GM18868 (cell line): Measurements from ENCODE around the gene NXPH1.

Experiments
- ATAC-seq: cut with Tn5 transposase; IDR thresholded peaks from one replicate; pipeline ENCODE4 v1.9.1; 2021; ENCODE audit warnings: mild to moderate bottlenecking, moderate library complexity; ENCODE audit not compliant: unreplicated experiment

The NXPH1 gene

DNA sequence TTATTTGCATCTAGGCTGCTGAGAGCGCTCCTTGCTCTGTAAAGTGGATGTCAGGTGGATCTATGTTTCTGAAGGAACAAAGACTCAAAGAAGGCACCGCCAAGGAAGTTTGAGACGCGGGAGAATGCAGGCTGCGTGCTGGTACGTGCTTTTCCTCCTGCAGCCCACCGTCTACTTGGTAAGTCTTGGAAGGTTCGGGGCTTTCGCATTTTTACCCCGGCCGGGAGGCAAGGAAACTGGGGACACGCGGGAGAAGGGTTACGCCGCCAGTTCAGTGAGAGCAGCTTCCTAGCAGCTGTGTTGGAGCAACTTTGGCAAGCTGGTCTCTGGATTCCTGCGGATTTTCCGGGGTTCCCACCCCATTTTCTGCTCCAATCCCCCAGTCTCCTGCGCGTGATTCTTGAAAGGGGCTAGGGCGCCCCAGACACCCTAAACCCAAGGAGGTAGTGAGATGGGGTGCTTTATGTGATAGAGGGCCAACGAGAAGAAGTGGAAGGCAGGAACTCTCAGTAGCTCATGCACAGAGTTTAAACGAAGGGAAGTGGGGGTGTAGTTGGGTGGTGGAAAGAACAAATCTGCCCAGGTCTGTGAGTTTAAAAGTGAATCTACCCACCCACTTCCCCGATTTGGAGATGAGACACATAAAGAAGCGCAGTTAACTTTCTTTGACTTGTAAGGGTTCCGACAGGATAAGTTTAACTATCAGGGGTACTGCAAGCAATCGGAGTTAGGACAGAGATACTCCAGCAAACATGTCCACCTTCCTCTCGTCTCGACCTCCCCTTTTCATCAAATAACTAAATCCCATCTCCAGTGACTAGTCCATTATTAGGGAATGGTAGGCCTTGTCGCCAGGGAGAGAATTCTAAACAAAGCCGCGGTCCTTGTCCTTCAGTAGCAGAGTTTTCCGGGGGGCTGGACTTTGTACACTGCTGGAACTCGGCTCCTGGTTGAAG lies 2.5 kb downstream of the NXPH1 start:
- no peak for ATAC-seq

DNA sequence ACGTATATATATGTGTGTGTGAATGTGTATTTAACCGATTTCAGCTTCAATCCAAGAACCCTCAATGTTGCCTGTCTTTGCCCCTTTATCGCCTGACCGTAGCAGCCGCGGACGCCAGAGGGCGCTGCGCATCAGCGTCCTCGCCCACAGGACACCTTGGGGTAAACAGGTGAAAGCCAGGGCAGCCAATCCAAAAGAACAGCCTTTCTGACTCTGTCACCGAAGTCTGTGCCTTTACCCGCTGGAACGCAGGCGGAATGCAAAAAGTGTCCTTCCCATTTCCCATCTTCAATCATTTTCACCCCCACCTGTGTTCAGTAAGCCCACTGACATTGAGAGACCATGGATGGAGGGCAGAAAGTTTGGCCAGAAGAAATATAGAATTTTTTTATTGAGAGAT lies 3.6 kb downstream of the NXPH1 start:
- ATAC-seq, result peak; percentile 79

DNA sequence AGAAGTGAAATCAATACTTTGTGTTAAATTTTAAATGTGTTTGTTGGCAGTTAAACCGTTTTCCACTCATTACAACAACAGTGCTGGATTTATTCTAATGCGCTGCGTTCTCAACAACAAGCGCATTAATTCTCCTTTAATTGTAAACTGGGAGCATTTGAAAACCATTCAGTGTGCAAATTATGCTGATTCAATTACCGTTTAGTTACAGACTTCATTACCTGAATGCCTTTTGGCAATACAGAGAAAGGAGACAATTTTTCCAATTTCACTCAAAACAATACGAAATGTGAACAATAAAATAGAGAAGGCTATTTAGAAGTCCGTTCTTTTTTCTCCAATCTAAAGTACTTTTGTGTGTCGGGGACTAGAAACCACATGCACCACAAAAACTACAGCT lies 4.2 kb downstream of the NXPH1 start:
- ATAC-seq, result no peak

DNA sequence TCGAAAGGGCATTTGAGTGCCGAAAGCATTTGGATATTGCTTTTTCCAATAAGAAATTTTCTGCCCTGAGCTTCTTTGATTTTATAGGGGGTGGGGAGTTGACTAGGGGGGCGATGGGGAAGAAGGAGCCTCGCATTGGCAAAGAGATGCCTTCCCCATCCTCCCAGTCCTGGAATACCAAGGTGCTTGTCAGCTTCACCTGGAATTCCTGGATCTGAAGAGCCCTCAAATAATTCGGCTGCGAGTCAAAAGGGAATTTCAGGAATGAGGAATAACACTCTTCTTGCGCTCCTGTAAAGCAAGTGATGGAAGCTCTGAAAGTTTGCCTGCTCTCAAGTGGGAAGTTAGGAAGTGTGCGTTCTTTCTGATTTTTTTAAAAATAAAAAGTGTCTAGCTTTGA lies 7.3 kb downstream of the NXPH1 start:
- no peak for ATAC-seq

DNA sequence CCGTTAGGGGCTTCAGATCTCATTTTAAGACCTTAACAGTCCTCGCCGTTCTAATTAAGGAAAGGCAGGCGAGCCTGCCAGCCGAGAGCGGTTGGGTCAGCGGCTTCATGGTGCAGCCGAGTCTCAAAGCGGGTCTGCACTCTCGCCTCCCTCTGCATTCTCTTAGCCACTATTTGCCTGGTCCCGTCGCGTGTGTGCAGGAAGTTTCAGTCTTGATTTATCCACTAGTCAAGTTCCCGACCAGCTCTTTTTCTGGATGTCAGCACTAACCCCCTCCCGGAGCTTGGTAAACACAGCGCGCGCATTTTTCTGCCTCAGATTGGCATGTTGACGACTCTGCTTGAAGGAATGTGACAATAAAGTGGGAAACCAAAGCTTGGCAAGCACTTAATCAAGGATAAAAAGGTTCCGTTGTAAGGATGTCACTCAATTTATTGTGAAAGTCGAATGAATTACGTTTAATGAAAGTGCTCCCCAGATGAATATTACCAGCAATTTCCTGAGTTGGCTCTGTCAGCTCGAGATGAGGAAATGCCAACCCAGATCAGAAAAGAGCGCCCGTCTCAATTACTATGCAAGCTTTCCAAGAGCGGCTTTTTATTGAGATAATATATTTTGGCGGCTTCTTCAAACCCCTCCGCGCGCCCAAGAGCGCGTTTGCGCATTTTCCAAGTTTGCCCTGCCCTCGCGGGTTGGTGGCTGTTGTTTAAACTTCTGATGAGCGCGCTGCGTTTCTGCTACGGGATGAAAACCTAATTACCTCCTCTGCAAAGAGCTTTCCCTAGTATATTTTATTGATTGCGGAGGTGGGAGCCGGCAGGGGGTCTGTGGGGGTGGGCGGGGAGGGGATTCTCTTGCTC lies 7.9 kb downstream of the NXPH1 start:
- ATAC-seq, result no peak

DNA sequence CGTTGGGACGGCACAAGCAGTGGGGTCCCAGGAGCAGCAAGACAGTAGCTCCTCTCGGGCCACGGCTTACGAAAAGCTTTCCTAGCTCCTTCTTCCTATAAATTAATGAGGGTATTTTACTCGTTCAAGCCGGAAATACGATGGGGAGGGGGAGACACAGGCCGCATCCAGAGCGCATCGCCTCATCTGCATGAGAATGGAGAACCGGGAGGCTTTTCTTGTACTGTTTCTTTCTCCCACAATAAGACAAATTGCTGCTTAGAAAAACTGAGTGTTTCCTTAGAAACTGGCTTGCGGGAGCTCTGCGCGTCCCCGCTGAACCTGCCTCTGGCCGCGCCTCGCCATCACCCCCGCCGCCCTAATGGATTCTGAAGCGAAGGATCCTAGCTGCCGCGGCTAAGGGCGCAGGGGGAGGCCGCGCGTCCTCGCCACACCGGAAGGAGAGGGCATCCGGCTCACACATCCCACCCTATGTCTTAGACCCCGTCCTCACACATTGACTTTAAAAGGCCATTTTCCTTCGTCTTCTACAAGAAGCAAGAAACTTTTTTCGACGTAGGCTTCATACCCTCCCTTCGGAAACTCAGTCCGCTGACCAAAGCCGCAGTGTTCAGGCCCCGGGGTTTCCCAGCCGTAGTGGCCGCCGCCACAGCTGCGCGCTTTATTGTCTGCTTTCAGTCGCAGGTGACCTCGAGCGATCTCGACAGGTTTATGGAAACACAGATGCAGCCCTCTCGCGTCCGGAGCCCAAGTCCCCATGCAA lies 8.8 kb downstream of the NXPH1 start:
- no peak for ATAC-seq

DNA sequence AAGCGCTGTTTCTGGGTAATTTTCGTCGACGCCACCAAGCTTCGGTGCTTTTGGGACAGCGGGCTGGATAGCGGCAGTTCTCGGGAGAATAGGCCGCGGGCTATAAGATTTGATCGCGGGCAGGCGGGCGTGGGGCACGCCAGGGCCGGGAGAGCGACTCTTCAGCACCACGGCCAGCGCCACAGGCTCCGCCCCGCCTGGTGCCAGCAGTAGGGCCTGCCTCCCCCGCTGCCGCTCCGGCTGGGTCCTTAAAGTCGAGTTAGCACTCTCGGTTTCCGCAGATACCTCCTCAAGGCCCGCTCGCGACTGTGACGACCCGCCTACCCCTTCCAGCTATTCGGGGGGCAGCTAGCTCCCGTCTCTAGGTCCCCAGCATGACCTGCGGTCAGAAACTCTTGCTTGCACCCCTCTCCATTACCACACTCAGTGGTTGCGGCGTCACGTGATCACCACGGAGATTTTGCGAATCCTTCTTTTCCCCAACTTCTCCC lies 9.4 kb downstream of the NXPH1 start:
- ATAC-seq, result peak; percentile 70

DNA sequence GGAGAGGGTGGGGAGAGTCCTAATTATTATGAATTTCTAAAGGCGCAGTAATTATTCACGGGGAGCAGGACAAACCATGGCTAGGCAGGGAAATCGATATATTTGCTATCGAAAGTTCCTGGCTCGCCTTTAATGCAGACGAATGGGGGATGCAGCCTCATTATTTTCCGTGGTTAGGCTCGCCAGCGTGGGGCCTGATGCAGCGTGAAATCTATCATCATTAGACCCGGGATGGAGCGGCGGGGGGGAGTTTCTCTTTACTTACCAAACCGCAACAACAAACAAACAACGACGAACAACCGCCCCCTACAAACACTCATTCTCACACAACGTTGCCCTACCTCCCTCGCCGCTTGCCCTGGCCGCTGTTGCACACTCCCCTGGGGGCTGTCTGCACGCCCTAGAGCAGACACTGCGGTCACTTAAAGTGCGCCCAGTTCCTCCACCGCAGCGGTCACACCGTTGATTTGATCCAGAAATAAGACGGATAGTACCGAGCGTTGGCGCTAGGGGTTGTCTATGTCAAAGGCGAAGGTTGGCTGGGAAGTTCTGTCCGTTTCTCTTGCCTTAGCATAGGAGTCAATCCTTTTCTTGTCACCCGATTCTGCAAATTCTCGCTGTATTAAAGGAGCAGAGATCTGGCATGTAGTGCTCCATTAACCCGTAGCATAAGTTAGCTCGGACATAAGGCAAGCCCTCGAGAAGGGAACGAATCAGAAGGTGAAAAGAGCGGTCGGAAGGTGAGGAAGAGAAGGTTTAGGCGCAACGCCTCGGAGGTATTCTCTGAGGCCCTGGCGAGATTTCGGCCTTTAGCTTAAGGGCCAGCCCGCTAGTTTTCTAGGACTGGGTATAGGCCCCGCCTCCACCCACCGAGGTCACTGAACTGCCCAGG lies 10.4 kb downstream of the NXPH1 start:
- no peak for ATAC-seq

DNA sequence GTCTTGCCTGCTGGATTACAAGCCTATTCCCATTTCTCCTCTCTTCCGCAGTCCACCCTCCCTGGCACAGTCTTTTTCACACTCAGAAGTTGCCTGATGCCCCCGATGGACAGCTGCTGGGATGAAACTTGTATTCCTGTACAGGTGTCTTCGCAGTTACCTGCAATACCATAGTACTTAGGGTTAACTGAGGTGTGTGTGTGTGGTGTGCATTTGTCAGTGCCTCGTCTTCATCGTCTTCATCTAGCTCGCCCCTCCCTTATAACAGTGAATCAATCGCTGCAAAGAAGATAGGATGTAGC lies 11.0 kb downstream of the NXPH1 start:
- ATAC-seq, result no peak

DNA sequence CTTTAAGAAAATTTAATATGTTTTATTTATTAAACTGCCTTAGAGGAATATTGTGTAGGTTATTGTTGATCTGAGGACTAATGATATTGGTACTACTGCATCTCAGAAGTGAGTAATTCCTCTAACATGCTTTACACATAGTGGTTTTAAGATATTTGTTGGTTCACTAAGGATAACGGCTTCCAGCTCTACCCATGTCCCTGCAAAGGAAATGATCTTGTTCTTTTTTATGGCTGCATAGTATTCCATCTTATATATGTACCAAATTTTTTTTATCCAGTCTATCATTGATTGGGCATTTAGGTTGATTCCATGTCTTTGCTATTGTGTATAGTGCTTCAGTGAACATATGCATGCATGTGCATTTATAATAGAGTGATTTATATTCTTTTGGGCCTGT lies 20.1 kb downstream of the NXPH1 start:
- ATAC-seq, result no peak

DNA sequence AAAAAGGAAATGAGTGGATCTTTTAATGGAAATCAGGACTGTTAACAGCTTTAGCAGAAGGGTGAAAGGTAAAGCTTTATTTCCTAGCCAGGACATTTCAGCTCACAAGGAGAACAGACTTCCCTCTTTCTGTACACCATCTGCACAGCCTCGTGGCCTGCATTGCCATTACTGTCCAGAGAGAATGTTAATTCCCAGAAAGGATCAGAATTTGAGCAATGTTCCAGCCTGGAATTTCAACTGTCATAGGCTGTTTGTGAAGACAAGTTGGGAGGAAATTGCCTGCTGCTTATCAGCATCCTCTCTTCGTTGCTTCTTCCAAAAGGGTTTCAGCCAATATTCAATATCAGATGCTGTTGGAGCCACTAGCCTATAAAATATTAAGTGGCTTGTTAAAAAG lies 22.0 kb downstream of the NXPH1 start:
- no peak for ATAC-seq

DNA sequence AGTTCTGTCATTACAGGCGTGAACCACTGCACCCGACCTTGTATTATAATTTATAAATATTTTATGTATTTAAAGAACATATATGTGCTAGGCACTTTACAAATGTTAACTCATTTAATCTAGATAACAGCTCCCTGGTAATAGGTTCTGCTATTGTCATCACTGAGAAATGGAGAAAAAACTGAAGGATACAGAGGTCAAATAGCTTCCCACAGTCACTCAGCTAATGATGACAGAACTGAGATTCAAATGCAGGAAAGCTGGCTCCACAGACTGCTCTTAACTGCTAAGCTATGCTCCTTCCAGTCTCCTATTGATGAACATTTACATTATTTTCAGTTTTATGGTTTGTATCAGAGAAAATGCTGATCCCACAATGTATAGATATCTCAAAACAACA lies 28.9 kb downstream of the NXPH1 start:
- no peak for ATAC-seq

DNA sequence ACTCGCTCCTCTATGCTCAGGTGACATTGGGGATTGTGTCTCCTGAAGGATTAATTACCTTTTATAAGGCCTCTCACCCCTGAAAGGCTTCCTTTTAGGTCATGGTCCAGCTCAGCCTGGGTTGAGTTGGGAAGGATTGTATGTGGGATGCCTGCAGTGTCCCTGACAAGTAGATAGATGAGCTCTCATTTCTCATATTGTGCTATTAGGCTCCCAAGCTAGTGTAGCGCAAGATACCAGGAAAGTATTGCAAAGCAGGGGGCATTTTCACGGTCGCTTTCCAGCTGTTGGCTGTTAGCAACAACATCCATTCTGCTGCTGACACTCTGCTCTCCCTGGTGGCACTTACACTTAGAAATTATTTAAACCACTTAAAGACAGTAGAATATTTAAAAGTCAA lies 31.9 kb downstream of the NXPH1 start:
- ATAC-seq, result no peak

DNA sequence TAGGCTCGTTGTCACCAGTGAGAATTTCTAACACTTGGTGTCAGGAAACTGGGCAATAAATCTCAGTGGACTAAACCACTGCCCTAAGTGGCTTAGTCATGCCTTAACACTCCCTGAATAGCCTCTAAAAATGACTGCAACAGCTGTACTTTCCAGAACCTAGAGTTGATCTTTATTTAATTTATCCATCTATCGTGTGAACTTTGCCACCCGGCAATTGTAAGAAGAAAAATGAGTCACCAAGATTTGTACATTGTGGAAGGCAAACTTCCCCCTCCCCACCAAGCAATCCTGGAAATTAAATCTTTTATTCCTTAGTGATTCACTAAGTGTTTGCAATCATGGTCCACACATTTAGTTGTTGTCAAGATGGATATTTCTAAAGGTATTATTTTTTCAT lies 47.1 kb downstream of the NXPH1 start:
- ATAC-seq, result no peak

DNA sequence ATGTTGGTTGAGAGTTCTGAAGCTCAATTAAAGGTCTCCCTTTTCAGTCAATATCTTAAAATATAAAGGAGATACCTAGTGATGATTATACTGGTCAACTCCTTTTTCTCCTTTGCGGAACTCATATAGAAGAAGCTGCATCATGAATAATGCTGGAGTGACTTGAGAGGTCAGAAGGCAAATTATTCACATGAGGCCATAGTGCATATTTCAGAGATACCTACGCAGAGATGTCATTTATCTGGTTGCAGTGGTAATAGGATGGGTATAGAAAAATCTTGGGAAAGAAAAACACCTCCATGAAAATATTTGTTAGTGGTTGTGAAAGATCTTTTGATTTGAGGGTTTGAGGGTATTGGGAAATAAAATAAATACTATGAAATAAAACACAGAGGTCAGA lies 47.7 kb downstream of the NXPH1 start:
- ATAC-seq, result no peak

DNA sequence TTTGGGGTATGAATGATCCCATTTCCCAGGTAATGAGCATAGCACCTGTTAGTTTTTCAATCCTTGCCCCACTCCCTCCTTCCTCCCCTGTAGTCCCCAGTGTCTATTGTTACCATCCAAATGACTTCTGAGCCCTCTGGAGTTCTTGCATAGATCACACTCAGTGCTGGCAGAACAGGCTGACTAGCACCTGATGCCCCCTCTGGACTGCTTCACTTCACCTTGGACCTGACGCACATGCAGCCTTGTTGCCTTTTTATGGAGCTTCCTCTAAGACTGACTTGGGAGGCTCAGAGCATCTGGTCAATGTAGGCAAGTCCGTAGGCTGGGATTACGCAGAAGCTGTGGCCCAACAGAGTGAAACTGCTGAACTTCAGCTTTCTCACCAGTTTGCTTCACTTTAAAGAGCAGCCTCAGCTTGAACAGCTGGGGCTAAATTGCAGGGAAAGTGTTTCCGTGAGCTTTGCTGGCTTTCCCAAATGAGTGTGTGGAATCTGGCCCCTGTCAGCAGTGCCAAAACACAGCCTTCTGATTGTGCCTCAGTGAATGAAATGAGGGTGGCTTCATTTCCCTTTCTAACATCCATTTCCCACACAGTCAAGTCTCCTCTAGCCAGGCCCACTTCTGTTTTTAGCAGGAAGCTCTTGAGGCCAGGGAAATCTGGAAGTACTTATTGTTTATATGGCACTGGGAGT lies 48.5 kb downstream of the NXPH1 start:
- ATAC-seq, result no peak

DNA sequence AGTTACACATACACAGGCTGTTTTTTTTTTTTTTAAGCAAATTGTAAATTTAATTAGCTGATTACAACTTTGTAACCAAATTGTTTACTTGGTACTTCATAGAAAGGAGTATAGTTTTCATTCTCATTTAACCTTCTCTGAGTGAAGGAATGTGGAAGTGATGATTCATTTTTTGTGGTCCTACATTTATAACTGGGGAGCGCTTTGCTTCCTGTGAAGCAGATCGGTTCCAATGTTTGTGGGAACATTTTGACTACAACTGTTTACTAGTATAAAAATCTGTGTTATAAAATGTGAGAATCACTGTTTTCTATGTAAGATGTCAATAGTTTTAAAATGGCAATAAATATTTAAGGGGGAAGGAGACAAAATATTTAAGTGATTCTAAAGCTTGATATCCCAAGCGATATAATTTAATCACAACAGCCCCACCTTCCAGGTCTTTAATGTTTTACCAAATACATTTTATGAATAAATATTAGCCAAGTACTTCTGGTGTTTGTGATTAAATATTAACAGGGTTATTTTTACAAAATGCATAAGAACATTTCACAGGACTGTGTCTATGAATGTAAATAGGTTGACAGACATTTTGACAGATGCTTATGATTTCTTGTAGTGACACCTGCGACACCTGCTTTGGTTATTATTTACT lies 57.1 kb downstream of the NXPH1 start:
- no peak for ATAC-seq

DNA sequence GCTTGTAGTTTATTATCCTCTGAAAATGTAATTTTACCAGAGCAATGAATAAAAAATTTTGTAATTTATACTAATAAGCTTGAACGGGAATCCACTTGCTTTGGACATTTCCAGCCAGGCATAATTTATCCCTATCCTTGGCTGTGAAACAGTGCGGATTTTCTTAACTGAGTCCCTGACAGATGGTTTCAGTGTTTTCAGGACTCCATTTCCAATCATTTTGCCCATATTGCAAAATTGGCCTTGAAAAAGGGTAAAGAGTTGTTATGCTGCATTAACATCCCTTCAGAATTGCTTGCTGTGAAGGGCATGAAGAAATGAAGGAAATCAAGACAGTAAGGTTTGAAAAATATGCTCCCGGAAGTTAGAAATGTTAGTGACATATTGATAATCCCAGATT lies 57.7 kb downstream of the NXPH1 start:
- ATAC-seq, result no peak
